K562 (cell line): Measurements from ENCODE around the gene MAB21L2. TPM values are rescaled to one million over a fixed set of nuclear protein-coding genes. Genes with fewer than 3 reads are reported as not detected.

Experiments
- BDP1 ChIP-seq: IDR thresholded peaks from 3 replicates; pipeline ENCODE4 v1.6.1; 2011; ENCODE audit not compliant: insufficient read length, insufficient read depth
- CBX3 ChIP-seq, 2 experiments: IDR thresholded peaks; 1 replicate in 1 of 2; 2 replicates in 1 of 2; pipeline ENCODE4 v1.6.1; 2012; ENCODE audit warnings: inconsistent platforms in 2 of 2, low read length in 2 of 2, borderline replicate concordance in 1 of 2, control low read depth in 1 of 2
- CHCHD3 ChIP-seq: fragments of 250-450 bp; sonication (Bioruptor Pico); IDR thresholded peaks from 2 replicates; pipeline ENCODE4 v2.1.2; 2022; ENCODE audit warnings: mild to moderate bottlenecking
- CHD7 ChIP-seq: fragments of 200-600 bp; sonication (generic); IDR thresholded peaks from one replicate; pipeline ENCODE4 v1.6.1; 2012; ENCODE audit warnings: mild to moderate bottlenecking, low read depth, low read length, inconsistent platforms
- COPS2 ChIP-seq: fragments of 450-650 bp; conservative IDR thresholded peaks from 2 replicates; pipeline ENCODE4 v1.6.1; 2016; ENCODE audit warnings: mild to moderate bottlenecking, moderate library complexity
- EP300 ChIP-seq: IDR thresholded peaks from 2 replicates; pipeline ENCODE4 v1.6.1; 2012; ENCODE audit warnings: low read length, improper control_type of control experiment
- KAT7 ChIP-seq: sonication (generic); formaldehyde crosslinking; IDR thresholded peaks from 2 replicates; pipeline ENCODE4 v1.8.0; 2022; ENCODE audit warnings: missing genetic modification reagents, mild to moderate bottlenecking, borderline replicate concordance
- MIER1 ChIP-seq: fragments of 450-650 bp; IDR thresholded peaks from 2 replicates; pipeline ENCODE4 v1.6.1; 2016; ENCODE audit warnings: antibody characterized with exemption, mild to moderate bottlenecking, low read depth
- ZBTB1 ChIP-seq: sonication (generic); formaldehyde crosslinking; IDR thresholded peaks from 2 replicates; pipeline ENCODE4 v1.8.1; 2023; ENCODE audit warnings: missing genetic modification reagents, low read depth, mild to moderate bottlenecking, borderline replicate concordance
- ZBTB7A ChIP-seq: IDR thresholded peaks from 2 replicates; pipeline ENCODE4 v1.6.1; 2011; ENCODE audit warnings: low read depth, mild to moderate bottlenecking, low read length, moderate library complexity, borderline replicate concordance; ENCODE audit not compliant: control insufficient read depth
- polyA plus RNA-seq, 8 experiments: library from polyadenylated mRNA; depleted of rRNA in 4 of 8; stranded (reverse) in 5 of 8; unstranded in 3 of 8; fragments of >200 nt; fragmentation: Nextera tagmentation in 2 of 8; fragmentation: Illumina TruSeq in 1 of 8; extraction: Ambion mirVana in 2 of 8; extraction: Trizol in 1 of 8; gene quantifications; 2 replicates each; pipeline versions ENCODE4 v1.2.1 to v1.2.3, GENCODE V29; 2011 to 2014; ENCODE audit warnings: inconsistent platforms in 1 of 8, missing spikeins in 1 of 8
- total RNA-seq, 7 experiments: library from RNA; depleted of rRNA in 6 of 7; stranded (reverse); fragments of >200 nt in 6 of 7; fragmentation: Illumina TruSeq in 2 of 7; extraction: Trizol in 2 of 7; gene quantifications; 2 replicates each; pipeline versions ENCODE4 v1.2.1 to v1.2.3, GENCODE V29; 2011 to 2021; ENCODE audit warnings: low replicate concordance in 1 of 7
- TF ChIP-seq, protein P1 (sequence below): fragments of 450-650 bp; IDR thresholded peaks from one replicate; pipeline ENCODE4 v1.6.1; 2018; ENCODE audit warnings: mild to moderate bottlenecking, moderate library complexity; ENCODE audit not compliant: partially characterized antibody
- TF ChIP-seq, protein P2 (sequence below), 2 experiments: fragments of 450-650 bp; conservative IDR thresholded peaks; 2 replicates each; pipeline ENCODE4 v1.6.1; 2017; ENCODE audit warnings: mild to moderate bottlenecking in 2 of 2, moderate library complexity in 2 of 2

Gene MAB21L2
- total and polyA plus RNA-seq, 9 of the 15 experiments (the other 6 are each of a cell fraction or from before 2014, with no cell fraction given), result not detected

GRCh38 chr4:150572704-150573504, 9.0 kb upstream of the MAB21L2 start (continued):
- TF ChIP-seq, protein P1, sequence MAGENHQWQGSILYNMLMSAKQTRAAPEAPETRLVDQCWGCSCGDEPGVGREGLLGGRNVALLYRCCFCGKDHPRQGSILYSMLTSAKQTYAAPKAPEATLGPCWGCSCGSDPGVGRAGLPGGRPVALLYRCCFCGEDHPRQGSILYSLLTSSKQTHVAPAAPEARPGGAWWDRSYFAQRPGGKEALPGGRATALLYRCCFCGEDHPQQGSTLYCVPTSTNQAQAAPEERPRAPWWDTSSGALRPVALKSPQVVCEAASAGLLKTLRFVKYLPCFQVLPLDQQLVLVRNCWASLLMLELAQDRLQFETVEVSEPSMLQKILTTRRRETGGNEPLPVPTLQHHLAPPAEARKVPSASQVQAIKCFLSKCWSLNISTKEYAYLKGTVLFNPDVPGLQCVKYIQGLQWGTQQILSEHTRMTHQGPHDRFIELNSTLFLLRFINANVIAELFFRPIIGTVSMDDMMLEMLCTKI, result no peak
- TF ChIP-seq COPS2 (no peak), MIER1 (no peak), ZBTB1 (CRISPR knock-in tag) (no peak), BDP1 (no peak), CHD7 (no peak), KAT7 (CRISPR knock-in tag) (0 out of 2 replicates have a peak, but pooled peaks have one; percentile 42), CHCHD3 (CRISPR knock-in tag) (no peak), CBX3 (IDR thresholded peaks at IDR 0.05; ENCODE audit: borderline replicate concordance in 1 of 2, low read length in 2 of 2) (no peak), EP300 (peak; percentile 72; the same call in 1 of the 2 replicates), ZBTB7A (peak; percentile 51; the same call in 1 of the 2 replicates)
- TF ChIP-seq, protein P2, sequence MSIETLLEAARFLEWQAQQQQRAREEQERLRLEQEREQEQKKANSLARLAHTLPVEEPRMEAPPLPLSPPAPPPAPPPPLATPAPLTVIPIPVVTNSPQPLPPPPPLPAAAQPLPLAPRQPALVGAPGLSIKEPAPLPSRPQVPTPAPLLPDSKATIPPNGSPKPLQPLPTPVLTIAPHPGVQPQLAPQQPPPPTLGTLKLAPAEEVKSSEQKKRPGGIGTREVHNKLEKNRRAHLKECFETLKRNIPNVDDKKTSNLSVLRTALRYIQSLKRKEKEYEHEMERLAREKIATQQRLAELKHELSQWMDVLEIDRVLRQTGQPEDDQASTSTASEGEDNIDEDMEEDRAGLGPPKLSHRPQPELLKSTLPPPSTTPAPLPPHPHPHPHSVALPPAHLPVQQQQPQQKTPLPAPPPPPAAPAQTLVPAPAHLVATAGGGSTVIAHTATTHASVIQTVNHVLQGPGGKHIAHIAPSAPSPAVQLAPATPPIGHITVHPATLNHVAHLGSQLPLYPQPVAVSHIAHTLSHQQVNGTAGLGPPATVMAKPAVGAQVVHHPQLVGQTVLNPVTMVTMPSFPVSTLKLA (conservative IDR thresholded peaks at IDR 0.05), result peak in 1 of 2 experiments; percentile 28; a peak in 1 of 4 replicates
